ENCODE results near the gene ABLIM1. TPM values are rescaled to one million over a fixed set of nuclear protein-coding genes. Genes with fewer than 3 reads are reported as not detected.

The ABLIM1 gene
- total RNA-seq, 6 experiments from 2014 or later: 38.8 to 76.5 (median 50.6) TPM

DNA sequence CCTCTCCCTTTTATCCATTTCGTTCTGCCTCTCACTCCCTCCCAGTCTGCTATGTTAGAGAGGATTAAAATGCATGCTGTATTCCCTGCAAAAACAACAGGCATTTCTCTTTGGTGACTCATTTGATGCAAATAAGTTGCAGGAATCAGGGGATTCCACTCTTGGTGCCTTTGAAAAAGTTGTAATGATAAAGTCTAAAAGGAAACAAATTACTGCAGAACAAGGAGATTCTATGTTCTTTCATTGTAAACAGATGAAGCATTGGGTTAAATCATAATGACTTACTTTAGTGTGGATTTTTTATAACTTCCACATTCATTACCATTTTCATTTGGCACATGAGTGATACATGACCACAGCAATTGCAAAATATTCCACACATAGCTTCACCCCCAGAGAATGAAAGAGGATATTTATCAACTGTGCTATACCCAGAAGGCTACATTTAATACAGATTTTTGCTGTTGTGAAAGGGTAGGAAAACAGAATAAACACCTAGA is 33.4 kb upstream of the ABLIM1 start:
- no peaks in the 10 kb centered on the region for H3K9me3 ChIP-seq
- no peak for ATAC-seq
- no peak for DNase-seq
- TF ChIP-seq POLR2A (IDR thresholded peaks at IDR 0.05): no peak
- no peaks in the 10 kb centered on the region for H3K27me3 ChIP-seq
- peaks cover 0 to under 1% (median 0%) of the 10 kb centered on the region in 4 donors for H3K4me1 ChIP-seq
- H3K4me3 ChIP-seq: no peak overlapping the region
- WGBS (ENCODE audit: insufficient coverage, low coverage, low lambda C conversion rate, missing lambda C conversion rate): 46% methylated on average over 1 of the region's 1 CpG
- H3K36me3 ChIP-seq: no peaks in the 10 kb centered on the region
- intact Hi-C loops (cut with DNase I): loop anchor here in 1 of 2 donors (10.0 kb wide), 2 partner anchors 147 to 217 kb away; no protein-coding TSS in a partner anchor
- H3K27ac ChIP-seq: no peak overlapping the region

DNA sequence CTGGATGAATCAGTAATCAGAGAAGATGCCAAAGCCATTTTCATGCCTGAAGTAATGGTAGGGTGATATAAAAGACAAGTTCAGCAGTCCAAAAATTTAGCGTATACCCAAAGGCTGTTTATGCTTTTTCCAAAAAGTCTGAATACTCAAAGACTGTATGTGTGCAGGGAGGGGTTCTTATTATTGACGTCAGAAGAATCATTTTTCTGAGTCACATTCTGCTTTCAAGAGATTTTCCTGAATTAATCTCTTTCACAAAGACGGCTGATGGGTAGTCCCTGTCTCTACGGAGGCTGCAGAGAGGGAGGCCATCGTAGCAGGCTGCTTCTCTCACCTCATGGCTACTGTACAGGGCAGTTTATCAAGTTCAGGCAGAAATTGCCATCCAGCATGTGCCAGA is 30.7 kb upstream of the ABLIM1 start:
- no peak for ATAC-seq
- intact Hi-C loops (cut with DNase I): no loop called here
- H3K36me3 ChIP-seq: no peaks in the 10 kb centered on the region
- peaks cover 0 to 24% (median 2%) of the 10 kb centered on the region in 4 donors for H3K4me1 ChIP-seq
- no peaks in the 10 kb centered on the region for H3K27me3 ChIP-seq
- H3K9me3 ChIP-seq: no peaks in the 10 kb centered on the region
- no peak overlapping the region for H3K27ac ChIP-seq
- WGBS (ENCODE audit: insufficient coverage, low coverage, low lambda C conversion rate, missing lambda C conversion rate): 72% methylated on average over 5 of the region's 5 CpGs
- no peak for DNase-seq
- H3K4me3 ChIP-seq: no peak overlapping the region
- TF ChIP-seq, protein P1, sequence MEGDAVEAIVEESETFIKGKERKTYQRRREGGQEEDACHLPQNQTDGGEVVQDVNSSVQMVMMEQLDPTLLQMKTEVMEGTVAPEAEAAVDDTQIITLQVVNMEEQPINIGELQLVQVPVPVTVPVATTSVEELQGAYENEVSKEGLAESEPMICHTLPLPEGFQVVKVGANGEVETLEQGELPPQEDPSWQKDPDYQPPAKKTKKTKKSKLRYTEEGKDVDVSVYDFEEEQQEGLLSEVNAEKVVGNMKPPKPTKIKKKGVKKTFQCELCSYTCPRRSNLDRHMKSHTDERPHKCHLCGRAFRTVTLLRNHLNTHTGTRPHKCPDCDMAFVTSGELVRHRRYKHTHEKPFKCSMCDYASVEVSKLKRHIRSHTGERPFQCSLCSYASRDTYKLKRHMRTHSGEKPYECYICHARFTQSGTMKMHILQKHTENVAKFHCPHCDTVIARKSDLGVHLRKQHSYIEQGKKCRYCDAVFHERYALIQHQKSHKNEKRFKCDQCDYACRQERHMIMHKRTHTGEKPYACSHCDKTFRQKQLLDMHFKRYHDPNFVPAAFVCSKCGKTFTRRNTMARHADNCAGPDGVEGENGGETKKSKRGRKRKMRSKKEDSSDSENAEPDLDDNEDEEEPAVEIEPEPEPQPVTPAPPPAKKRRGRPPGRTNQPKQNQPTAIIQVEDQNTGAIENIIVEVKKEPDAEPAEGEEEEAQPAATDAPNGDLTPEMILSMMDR (IDR thresholded peaks at IDR 0.05): no peak
- TF ChIP-seq POLR2A (IDR thresholded peaks at IDR 0.05): no peak

- no peak for DNase-seq
- intact Hi-C loops (cut with DNase I): no loop called here
These were observed 29.4 kb upstream of the ABLIM1 start for GRCh38 chr10:114687459-114687858.

DNA sequence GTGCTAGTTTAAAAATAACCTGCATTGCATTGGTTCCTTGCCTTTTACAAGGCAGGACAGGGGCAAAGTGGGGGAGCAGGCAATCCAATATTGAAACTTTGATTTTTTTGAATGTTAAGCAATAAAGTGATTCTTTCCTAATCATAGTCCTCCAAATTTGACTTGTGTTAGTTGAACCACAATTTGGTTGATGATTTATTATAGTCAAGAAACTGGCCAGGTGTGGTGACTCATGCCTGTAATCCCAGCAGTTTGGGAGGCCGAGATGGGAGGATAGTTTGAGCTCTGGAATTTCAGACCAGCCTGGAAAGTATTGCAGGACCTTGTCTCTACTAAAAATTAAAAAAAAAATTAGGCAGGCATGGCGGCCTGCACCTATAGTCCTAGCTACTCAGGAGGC is 27.9 kb upstream of the ABLIM1 start:
- no peak overlapping the region for H3K4me3 ChIP-seq
- no peaks in the 10 kb centered on the region for H3K27me3 ChIP-seq
- intact Hi-C loops (cut with DNase I): no loop called here
- ATAC-seq: peak; percentile 4 to 54 (median 20)
- WGBS (ENCODE audit: insufficient coverage, low coverage, low lambda C conversion rate, missing lambda C conversion rate): 64% methylated on average over 2 of the region's 2 CpGs
- no peaks in the 10 kb centered on the region for H3K9me3 ChIP-seq
- H3K27ac ChIP-seq: peak overlapping the region; percentile 88 to 98 (median 98)
- DNase-seq: no peak
- no peak for TF ChIP-seq POLR2A (IDR thresholded peaks at IDR 0.05)
- TF ChIP-seq, protein P1 (IDR thresholded peaks at IDR 0.05): no peak
- H3K4me1 ChIP-seq: peaks cover 0 to 44% (median 2%) of the 10 kb centered on the region in 4 donors
- H3K36me3 ChIP-seq: no peaks in the 10 kb centered on the region

More at GRCh38 chr10:114687459-114687858, 29.4 kb upstream of the ABLIM1 start:
- TF ChIP-seq POLR2A (IDR thresholded peaks at IDR 0.05): no peak
- TF ChIP-seq, protein P1 (IDR thresholded peaks at IDR 0.05): no peak
- Histone ChIP-seq H3K36me3 (no peaks in the 10 kb centered on the region), H3K27ac (no peak overlapping the region), H3K4me1 (peaks cover 0 to 37% (median 2%) of the 10 kb centered on the region in 4 donors), H3K4me3 (no peak overlapping the region), H3K9me3 (no peaks in the 10 kb centered on the region), H3K27me3 (no peaks in the 10 kb centered on the region)
- WGBS (ENCODE audit: insufficient coverage, low coverage, low lambda C conversion rate, missing lambda C conversion rate): 76% methylated on average over 2 of the region's 3 CpGs
- no peak for ATAC-seq

- DNase-seq: peak; percentile 48 to 69 (median 66)
- TF ChIP-seq, protein P1 (IDR thresholded peaks at IDR 0.05): no peak
- TF ChIP-seq POLR2A (IDR thresholded peaks at IDR 0.05): no peak
- Histone ChIP-seq H3K27me3 (no peaks in the 10 kb centered on the region), H3K36me3 (no peaks in the 10 kb centered on the region), H3K4me3 (no peak overlapping the region), H3K27ac (peak overlapping the region; percentile 88 to 98 (median 98)), H3K9me3 (no peaks in the 10 kb centered on the region), H3K4me1 (peaks cover 0 to 44% (median 2%) of the 10 kb centered on the region in 4 donors)
- peak; percentile 53 to 66 (median 64) for ATAC-seq
- intact Hi-C loops (cut with DNase I): no loop called here
- 20% methylated on average over 4 of the region's 5 CpGs for WGBS (ENCODE audit: insufficient coverage, low coverage, low lambda C conversion rate, missing lambda C conversion rate)
These were observed 27.4 kb upstream of the ABLIM1 start for GRCh38 chr10:114685456-114685855.
